WTC11 (cell line): Measurements from ENCODE around the gene VEPH1. TPM values are rescaled to one million over a fixed set of nuclear protein-coding genes. Genes with fewer than 3 reads are reported as not detected.

Source experiments
- ATAC-seq: fragments of 200-7000 bp; cut with Tn5 transposase; 2 replicates; pipeline ENCODE4 v1.10.0; 2021; ENCODE audit warnings: mild to moderate bottlenecking, moderate library complexity
- CTCF ChIA-PET: fragments of 300-600 bp; sonication (Branson Sonifier 250); formaldehyde crosslinking; loops from one replicate; lab custom pipeline; 2021; ENCODE audit warnings: antibody characterized with exemption; lab: Charles Lee
- POLR2A ChIA-PET: fragments of 350-600 bp; sonication (Branson Sonifier 250); formaldehyde crosslinking; loops from one replicate; lab custom pipeline; 2021; ENCODE audit warnings: antibody characterized with exemption; lab: Charles Lee
- DNase-seq: peaks from one replicate; pipeline ENCODE4 v3.0.0; 2021; ENCODE audit warnings: low spot score
- H3K27ac Mint-ChIP-seq: 2 replicates; pipeline ENCODE4 v1.8.0; 2021; ENCODE audit warnings: mixed read lengths
- H3K27me3 Mint-ChIP-seq: 2 replicates; pipeline ENCODE4 v1.8.0; 2021; ENCODE audit warnings: low read depth, mild to moderate bottlenecking, moderate library complexity, mixed read lengths
- H3K36me3 Mint-ChIP-seq: 2 replicates; pipeline ENCODE4 v1.8.0; 2021; ENCODE audit warnings: mixed read lengths
- H3K4me1 Mint-ChIP-seq: 2 replicates; pipeline ENCODE4 v1.8.0; 2022; ENCODE audit warnings: mixed read lengths
- H3K4me3 Mint-ChIP-seq: 2 replicates; pipeline ENCODE4 v1.8.0; 2021; ENCODE audit warnings: mild to moderate bottlenecking, moderate library complexity, mixed read lengths
- H3K9me3 Mint-ChIP-seq: 2 replicates; pipeline ENCODE4 v1.8.0; 2021; ENCODE audit warnings: mixed read lengths
- ETV6 ChIP-seq: sonication (generic); formaldehyde crosslinking; IDR thresholded peaks from 2 replicates; pipeline ENCODE4 v1.8.1; 2022; ENCODE audit warnings: mild to moderate bottlenecking, missing genetic modification reagents
- GABPB1 ChIP-seq: sonication (generic); formaldehyde crosslinking; IDR thresholded peaks from 2 replicates; pipeline ENCODE4 v1.8.1; 2023; ENCODE audit warnings: mild to moderate bottlenecking, missing genetic modification reagents
- GTF2I ChIP-seq: fragments of 250-450 bp; sonication (Bioruptor Pico); conservative IDR thresholded peaks from 2 replicates; pipeline ENCODE4 v1.4.0; 2021; ENCODE audit warnings: mild to moderate bottlenecking
- JUN ChIP-seq: sonication (generic); formaldehyde crosslinking; IDR thresholded peaks from 2 replicates; pipeline ENCODE4 v1.8.0; 2023; ENCODE audit warnings: mild to moderate bottlenecking, missing genetic modification reagents
- NFATC4 ChIP-seq: fragments of 250-450 bp; sonication (Bioruptor Pico); IDR thresholded peaks from 2 replicates; pipeline ENCODE4 v1.9.0; 2021; ENCODE audit warnings: mild to moderate bottlenecking
- NR1H2 ChIP-seq: sonication (generic); formaldehyde crosslinking; IDR thresholded peaks from 2 replicates; pipeline ENCODE4 v1.9.0; 2021; ENCODE audit warnings: mild to moderate bottlenecking, moderate library complexity, missing genetic modification reagents
- TEAD1 ChIP-seq: sonication (generic); formaldehyde crosslinking; IDR thresholded peaks from 2 replicates; pipeline ENCODE4 v1.8.0; 2022; ENCODE audit warnings: mild to moderate bottlenecking, missing genetic modification reagents
- ZBTB21 ChIP-seq: sonication (generic); formaldehyde crosslinking; IDR thresholded peaks from 2 replicates; pipeline ENCODE4 v1.8.1; 2023; ENCODE audit warnings: mild to moderate bottlenecking, missing genetic modification reagents, borderline replicate concordance
- total RNA-seq: library from RNA; stranded (reverse); gene quantifications from 3 replicates; pipeline ENCODE4 v1.2.3, GENCODE V29; 2021
- TF ChIP-seq, protein P1 (sequence below): sonication (generic); formaldehyde crosslinking; IDR thresholded peaks from 2 replicates; pipeline ENCODE4 v1.8.1; 2023; ENCODE audit warnings: mild to moderate bottlenecking, missing genetic modification reagents, borderline replicate concordance
- TF ChIP-seq, protein P2 (sequence below): sonication (generic); formaldehyde crosslinking; IDR thresholded peaks from 2 replicates; pipeline ENCODE4 v1.8.0; 2022; ENCODE audit warnings: mild to moderate bottlenecking, missing genetic modification reagents
- TF ChIP-seq, protein P3 (sequence below): fragments of 250-450 bp; sonication (Bioruptor Pico); IDR thresholded peaks from 2 replicates; pipeline ENCODE4 v1.9.0; 2021; ENCODE audit warnings: mild to moderate bottlenecking
- TF ChIP-seq, protein P4 (sequence below): sonication (generic); formaldehyde crosslinking; IDR thresholded peaks from 2 replicates; pipeline ENCODE4 v1.8.1; 2023; ENCODE audit warnings: mild to moderate bottlenecking, missing genetic modification reagents
- TF ChIP-seq, protein P5 (sequence below): sonication (generic); formaldehyde crosslinking; IDR thresholded peaks from 2 replicates; pipeline ENCODE4 v1.8.0; 2023; ENCODE audit warnings: mild to moderate bottlenecking, missing genetic modification reagents
- TF ChIP-seq, protein P6 (sequence below): sonication (generic); formaldehyde crosslinking; IDR thresholded peaks from 2 replicates; pipeline ENCODE4 v1.8.0; 2023; ENCODE audit warnings: missing genetic modification reagents
- TF ChIP-seq, protein P7 (sequence below): fragments of 250-450 bp; sonication (Bioruptor Pico); IDR thresholded peaks from 2 replicates; pipeline ENCODE4 v1.8.0; 2021; ENCODE audit warnings: mild to moderate bottlenecking
- TF ChIP-seq, protein P8 (sequence below): sonication (generic); formaldehyde crosslinking; IDR thresholded peaks from 2 replicates; pipeline ENCODE4 v1.8.1; 2023; ENCODE audit warnings: mild to moderate bottlenecking, missing genetic modification reagents, moderate library complexity

Gene VEPH1
- total RNA-seq, 1 experiment from 2014 or later: 10.8 TPM

DNA sequence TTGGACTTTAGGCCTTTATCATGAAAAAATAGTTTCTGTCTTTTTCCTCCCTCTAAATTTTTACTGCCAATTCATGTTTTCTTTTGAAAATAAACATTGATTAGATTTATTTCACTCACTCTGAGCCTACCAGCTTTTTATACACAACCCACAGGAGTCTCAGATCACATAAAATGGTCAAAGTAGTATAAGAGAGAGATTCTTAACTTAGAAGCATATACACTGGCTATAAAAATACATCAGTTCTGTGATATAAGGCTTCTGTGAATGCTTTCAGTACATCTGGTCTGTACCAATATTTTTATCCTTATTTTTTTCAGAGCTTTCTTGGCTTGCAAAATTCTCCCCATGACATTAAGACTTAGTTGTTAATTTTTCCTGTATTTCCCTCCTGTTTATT is 183.5 kb downstream of the VEPH1 start (continued):
- TF ChIP-seq, protein P1, sequence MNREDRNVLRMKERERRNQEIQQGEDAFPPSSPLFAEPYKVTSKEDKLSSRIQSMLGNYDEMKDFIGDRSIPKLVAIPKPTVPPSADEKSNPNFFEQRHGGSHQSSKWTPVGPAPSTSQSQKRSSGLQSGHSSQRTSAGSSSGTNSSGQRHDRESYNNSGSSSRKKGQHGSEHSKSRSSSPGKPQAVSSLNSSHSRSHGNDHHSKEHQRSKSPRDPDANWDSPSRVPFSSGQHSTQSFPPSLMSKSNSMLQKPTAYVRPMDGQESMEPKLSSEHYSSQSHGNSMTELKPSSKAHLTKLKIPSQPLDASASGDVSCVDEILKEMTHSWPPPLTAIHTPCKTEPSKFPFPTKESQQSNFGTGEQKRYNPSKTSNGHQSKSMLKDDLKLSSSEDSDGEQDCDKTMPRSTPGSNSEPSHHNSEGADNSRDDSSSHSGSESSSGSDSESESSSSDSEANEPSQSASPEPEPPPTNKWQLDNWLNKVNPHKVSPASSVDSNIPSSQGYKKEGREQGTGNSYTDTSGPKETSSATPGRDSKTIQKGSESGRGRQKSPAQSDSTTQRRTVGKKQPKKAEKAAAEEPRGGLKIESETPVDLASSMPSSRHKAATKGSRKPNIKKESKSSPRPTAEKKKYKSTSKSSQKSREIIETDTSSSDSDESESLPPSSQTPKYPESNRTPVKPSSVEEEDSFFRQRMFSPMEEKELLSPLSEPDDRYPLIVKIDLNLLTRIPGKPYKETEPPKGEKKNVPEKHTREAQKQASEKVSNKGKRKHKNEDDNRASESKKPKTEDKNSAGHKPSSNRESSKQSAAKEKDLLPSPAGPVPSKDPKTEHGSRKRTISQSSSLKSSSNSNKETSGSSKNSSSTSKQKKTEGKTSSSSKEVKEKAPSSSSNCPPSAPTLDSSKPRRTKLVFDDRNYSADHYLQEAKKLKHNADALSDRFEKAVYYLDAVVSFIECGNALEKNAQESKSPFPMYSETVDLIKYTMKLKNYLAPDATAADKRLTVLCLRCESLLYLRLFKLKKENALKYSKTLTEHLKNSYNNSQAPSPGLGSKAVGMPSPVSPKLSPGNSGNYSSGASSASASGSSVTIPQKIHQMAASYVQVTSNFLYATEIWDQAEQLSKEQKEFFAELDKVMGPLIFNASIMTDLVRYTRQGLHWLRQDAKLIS: no peak
- no peak for TF ChIP-seq TEAD1 (CRISPR knock-in tag)
- TF ChIP-seq, protein P2, sequence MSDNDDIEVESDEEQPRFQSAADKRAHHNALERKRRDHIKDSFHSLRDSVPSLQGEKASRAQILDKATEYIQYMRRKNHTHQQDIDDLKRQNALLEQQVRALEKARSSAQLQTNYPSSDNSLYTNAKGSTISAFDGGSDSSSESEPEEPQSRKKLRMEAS (CRISPR knock-in tag): no peak
- TF ChIP-seq, protein P3, sequence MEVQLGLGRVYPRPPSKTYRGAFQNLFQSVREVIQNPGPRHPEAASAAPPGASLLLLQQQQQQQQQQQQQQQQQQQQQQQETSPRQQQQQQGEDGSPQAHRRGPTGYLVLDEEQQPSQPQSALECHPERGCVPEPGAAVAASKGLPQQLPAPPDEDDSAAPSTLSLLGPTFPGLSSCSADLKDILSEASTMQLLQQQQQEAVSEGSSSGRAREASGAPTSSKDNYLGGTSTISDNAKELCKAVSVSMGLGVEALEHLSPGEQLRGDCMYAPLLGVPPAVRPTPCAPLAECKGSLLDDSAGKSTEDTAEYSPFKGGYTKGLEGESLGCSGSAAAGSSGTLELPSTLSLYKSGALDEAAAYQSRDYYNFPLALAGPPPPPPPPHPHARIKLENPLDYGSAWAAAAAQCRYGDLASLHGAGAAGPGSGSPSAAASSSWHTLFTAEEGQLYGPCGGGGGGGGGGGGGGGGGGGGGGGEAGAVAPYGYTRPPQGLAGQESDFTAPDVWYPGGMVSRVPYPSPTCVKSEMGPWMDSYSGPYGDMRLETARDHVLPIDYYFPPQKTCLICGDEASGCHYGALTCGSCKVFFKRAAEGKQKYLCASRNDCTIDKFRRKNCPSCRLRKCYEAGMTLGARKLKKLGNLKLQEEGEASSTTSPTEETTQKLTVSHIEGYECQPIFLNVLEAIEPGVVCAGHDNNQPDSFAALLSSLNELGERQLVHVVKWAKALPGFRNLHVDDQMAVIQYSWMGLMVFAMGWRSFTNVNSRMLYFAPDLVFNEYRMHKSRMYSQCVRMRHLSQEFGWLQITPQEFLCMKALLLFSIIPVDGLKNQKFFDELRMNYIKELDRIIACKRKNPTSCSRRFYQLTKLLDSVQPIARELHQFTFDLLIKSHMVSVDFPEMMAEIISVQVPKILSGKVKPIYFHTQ (CRISPR knock-in tag): no peak
- TF ChIP-seq, protein P4, sequence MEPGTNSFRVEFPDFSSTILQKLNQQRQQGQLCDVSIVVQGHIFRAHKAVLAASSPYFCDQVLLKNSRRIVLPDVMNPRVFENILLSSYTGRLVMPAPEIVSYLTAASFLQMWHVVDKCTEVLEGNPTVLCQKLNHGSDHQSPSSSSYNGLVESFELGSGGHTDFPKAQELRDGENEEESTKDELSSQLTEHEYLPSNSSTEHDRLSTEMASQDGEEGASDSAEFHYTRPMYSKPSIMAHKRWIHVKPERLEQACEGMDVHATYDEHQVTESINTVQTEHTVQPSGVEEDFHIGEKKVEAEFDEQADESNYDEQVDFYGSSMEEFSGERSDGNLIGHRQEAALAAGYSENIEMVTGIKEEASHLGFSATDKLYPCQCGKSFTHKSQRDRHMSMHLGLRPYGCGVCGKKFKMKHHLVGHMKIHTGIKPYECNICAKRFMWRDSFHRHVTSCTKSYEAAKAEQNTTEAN (CRISPR knock-in tag): no peak
- no peak for TF ChIP-seq GTF2I (CRISPR knock-in tag)
- no peak for TF ChIP-seq NR1H2
- no peak for TF ChIP-seq ZBTB21 (CRISPR knock-in tag)
- TF ChIP-seq NFATC4 (CRISPR knock-in tag): no peak
- TF ChIP-seq, protein P5, sequence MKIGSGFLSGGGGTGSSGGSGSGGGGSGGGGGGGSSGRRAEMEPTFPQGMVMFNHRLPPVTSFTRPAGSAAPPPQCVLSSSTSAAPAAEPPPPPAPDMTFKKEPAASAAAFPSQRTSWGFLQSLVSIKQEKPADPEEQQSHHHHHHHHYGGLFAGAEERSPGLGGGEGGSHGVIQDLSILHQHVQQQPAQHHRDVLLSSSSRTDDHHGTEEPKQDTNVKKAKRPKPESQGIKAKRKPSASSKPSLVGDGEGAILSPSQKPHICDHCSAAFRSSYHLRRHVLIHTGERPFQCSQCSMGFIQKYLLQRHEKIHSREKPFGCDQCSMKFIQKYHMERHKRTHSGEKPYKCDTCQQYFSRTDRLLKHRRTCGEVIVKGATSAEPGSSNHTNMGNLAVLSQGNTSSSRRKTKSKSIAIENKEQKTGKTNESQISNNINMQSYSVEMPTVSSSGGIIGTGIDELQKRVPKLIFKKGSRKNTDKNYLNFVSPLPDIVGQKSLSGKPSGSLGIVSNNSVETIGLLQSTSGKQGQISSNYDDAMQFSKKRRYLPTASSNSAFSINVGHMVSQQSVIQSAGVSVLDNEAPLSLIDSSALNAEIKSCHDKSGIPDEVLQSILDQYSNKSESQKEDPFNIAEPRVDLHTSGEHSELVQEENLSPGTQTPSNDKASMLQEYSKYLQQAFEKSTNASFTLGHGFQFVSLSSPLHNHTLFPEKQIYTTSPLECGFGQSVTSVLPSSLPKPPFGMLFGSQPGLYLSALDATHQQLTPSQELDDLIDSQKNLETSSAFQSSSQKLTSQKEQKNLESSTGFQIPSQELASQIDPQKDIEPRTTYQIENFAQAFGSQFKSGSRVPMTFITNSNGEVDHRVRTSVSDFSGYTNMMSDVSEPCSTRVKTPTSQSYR: no peak

DNA sequence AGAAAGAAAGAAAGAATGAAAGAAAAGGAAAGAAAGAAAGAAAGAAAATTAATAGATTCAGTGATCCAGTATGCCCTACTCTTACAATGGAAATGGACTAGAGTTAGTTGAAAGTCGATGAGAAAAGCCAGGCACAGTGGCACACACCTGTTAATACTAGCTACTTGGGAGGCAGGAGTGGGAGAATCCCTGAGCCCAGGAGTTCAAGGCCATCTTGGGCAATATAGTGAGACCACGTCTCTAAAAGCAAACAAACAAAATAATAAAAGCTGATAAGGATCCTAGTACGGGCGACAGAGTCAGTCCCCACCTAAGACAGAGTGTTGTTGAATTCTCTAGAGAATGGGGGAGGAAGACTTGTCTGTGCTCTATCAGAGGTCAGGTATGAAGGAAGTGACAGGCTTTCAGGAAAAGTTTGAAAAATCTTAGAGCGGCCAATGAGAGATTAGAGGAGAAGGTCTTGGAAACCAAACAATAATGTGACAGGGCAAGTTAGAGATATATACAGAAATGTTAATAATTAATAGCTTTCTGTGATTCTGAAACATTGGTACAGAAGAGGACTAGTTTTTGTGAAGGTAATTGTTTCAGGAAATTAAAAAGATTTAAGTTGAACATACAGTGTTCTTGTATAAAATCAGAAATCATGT is 184.5 kb downstream of the VEPH1 start:
- H3K27ac Mint-ChIP-seq: no peak overlapping the region
- TF ChIP-seq, protein P1: no peak
- no peak for TF ChIP-seq ETV6
- no peak for TF ChIP-seq GABPB1 (CRISPR knock-in tag)
- TF ChIP-seq, protein P6, sequence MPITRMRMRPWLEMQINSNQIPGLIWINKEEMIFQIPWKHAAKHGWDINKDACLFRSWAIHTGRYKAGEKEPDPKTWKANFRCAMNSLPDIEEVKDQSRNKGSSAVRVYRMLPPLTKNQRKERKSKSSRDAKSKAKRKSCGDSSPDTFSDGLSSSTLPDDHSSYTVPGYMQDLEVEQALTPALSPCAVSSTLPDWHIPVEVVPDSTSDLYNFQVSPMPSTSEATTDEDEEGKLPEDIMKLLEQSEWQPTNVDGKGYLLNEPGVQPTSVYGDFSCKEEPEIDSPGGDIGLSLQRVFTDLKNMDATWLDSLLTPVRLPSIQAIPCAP (CRISPR knock-in tag): no peak
- no peak for TF ChIP-seq JUN (CRISPR knock-in tag)
- TF ChIP-seq, protein P7, sequence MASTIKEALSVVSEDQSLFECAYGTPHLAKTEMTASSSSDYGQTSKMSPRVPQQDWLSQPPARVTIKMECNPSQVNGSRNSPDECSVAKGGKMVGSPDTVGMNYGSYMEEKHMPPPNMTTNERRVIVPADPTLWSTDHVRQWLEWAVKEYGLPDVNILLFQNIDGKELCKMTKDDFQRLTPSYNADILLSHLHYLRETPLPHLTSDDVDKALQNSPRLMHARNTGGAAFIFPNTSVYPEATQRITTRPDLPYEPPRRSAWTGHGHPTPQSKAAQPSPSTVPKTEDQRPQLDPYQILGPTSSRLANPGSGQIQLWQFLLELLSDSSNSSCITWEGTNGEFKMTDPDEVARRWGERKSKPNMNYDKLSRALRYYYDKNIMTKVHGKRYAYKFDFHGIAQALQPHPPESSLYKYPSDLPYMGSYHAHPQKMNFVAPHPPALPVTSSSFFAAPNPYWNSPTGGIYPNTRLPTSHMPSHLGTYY: no peak
- TF ChIP-seq, protein P2 (CRISPR knock-in tag): no peak
- TF ChIP-seq, protein P8, sequence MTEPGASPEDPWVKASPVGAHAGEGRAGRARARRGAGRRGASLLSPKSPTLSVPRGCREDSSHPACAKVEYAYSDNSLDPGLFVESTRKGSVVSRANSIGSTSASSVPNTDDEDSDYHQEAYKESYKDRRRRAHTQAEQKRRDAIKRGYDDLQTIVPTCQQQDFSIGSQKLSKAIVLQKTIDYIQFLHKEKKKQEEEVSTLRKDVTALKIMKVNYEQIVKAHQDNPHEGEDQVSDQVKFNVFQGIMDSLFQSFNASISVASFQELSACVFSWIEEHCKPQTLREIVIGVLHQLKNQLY: no peak
- no peaks in the 10 kb centered on the region for H3K9me3 Mint-ChIP-seq
- no peak overlapping the region for H3K4me3 Mint-ChIP-seq
- H3K4me1 Mint-ChIP-seq: peaks cover 9% of the 10 kb centered on the region
- H3K36me3 Mint-ChIP-seq: no peaks in the 10 kb centered on the region
- CTCF ChIA-PET: no interaction called here
- ATAC-seq (no peak), DNase-seq (no peak)
- POLR2A ChIA-PET: interaction anchor here (0.6 kb wide), 1 partner anchor 19 kb away, joined by 6 read pairs; no protein-coding TSS in a partner anchor
- H3K27me3 Mint-ChIP-seq: no peaks in the 10 kb centered on the region
